H1 (cell line): ENCODE measurements around the gene TNP1. TPM values are rescaled to one million over a fixed set of nuclear protein-coding genes. Genes with fewer than 3 reads are reported as not detected.
A peak's percentile ranks its signal among the peaks of the same experiment; 100 is the strongest.

Source experiments
- CTCF ChIA-PET: fragments of 300-600 bp; sonication (Branson Sonifier 250); formaldehyde crosslinking; loops from one replicate; lab custom pipeline; 2021; ENCODE audit not compliant: partially characterized antibody; lab: Charles Lee
- POLR2A ChIA-PET: fragments of 300-600 bp; sonication (Branson Sonifier 250); formaldehyde crosslinking; loops from one replicate; lab custom pipeline; 2021; ENCODE audit warnings: inconsistent platforms; ENCODE audit not compliant: partially characterized antibody; lab: Charles Lee
- DNase-seq, 2 experiments: peaks; one replicate each; pipeline versions ENCODE4 v3.0.0 to v3.0.0-alpha.2; 2010 to 2022; ENCODE audit warnings: low spot score in 2 of 2, low read depth in 1 of 2, mixed read lengths in 1 of 2
- FAIRE-seq: peaks from 2 replicates; lab custom pipeline; 2011; peaks lifted over from hg19 to GRCh38; lab: Jason Lieb, UNC
- H2AFZ ChIP-seq: 2 replicates; pipeline ENCODE4 v1.8.1; 2012; ENCODE audit warnings: low read length, inconsistent platforms
- H2AK5ac ChIP-seq: 2 replicates; pipeline ENCODE4 v1.6.1; 2013; ENCODE audit warnings: low read depth, low read length
- H2BK120ac ChIP-seq: replicated peaks from 2 replicates; pipeline ENCODE3; 2013; ENCODE audit warnings: low read depth, low read length, inconsistent platforms
- H2BK12ac ChIP-seq: 2 replicates; pipeline ENCODE4 v1.6.1; 2013; ENCODE audit warnings: low read depth, low read length
- H2BK15ac ChIP-seq: 2 replicates; pipeline ENCODE4 v1.6.1; 2013; ENCODE audit warnings: low read length
- H2BK20ac ChIP-seq: 2 replicates; pipeline ENCODE4 v1.6.1; 2013; ENCODE audit warnings: low read length
- H2BK5ac ChIP-seq: 2 replicates; pipeline ENCODE4 v1.6.1; 2013; ENCODE audit warnings: low read depth, low read length
- H3K14ac ChIP-seq: 2 replicates; pipeline ENCODE4 v1.6.1; 2013; ENCODE audit warnings: inconsistent platforms; ENCODE audit not compliant: insufficient read length
- H3K18ac ChIP-seq: 2 replicates; pipeline ENCODE4 v1.6.1; 2013; ENCODE audit warnings: low read length; ENCODE audit errors: extremely low read depth
- H3K23ac ChIP-seq: 2 replicates; pipeline ENCODE4 v1.6.1; 2013; ENCODE audit warnings: inconsistent platforms; ENCODE audit not compliant: insufficient read length
- H3K23me2 ChIP-seq: 2 replicates; pipeline ENCODE4 v1.6.1; 2013; ENCODE audit warnings: low read depth, low read length
- H3K27ac ChIP-seq: 2 replicates; pipeline ENCODE4 v1.6.1; 2011; ENCODE audit warnings: low read depth, low read length, inconsistent platforms
- H3K27me3 ChIP-seq, 4 experiments: replicated peaks in 1 of 4; 1 replicate in 1 of 4; 2 replicates in 3 of 4; pipeline versions ENCODE4 v1.6.1 to v1.8.1; 2011 to 2013; ENCODE audit warnings: low read length in 3 of 4, mild to moderate bottlenecking in 3 of 4, inconsistent platforms in 2 of 4, mixed read lengths in 2 of 4, moderate library complexity in 1 of 4; ENCODE audit not compliant: control insufficient read depth in 3 of 4, insufficient read depth in 3 of 4; ENCODE audit errors: extremely low read depth in 1 of 4
- H3K36me3 ChIP-seq, 4 experiments: 2 replicates each; pipeline versions ENCODE4 v1.6.1 to v1.8.1; 2011 to 2013; ENCODE audit warnings: mild to moderate bottlenecking in 4 of 4, low read length in 3 of 4, moderate library complexity in 2 of 4, control low read depth in 1 of 4, inconsistent platforms in 1 of 4; ENCODE audit not compliant: insufficient read depth in 4 of 4, control insufficient read depth in 2 of 4
- H3K4ac ChIP-seq: replicated peaks from 2 replicates; pipeline ENCODE3; 2013; ENCODE audit warnings: low read length, low read depth, mixed read lengths, inconsistent platforms; ENCODE audit not compliant: insufficient read length
- H3K4me1 ChIP-seq, 4 experiments: replicated peaks in 1 of 4; 1 replicate in 1 of 4; 2 replicates in 3 of 4; pipeline versions ENCODE4 v1.6.1 to v1.8.1; 2011 to 2013; ENCODE audit warnings: low read length in 3 of 4, inconsistent platforms in 2 of 4, mixed read lengths in 1 of 4; ENCODE audit not compliant: insufficient read depth in 4 of 4, control insufficient read depth in 3 of 4
- H3K4me2 ChIP-seq, 2 experiments: 2 replicates each; pipeline versions ENCODE4 v1.6.1 to v1.8.1; 2011 to 2013; ENCODE audit warnings: low read depth in 2 of 2, low read length in 2 of 2, control low read depth in 1 of 2, inconsistent platforms in 1 of 2, mild to moderate bottlenecking in 1 of 2; ENCODE audit not compliant: insufficient read depth in 1 of 2
- H3K4me3 ChIP-seq, 4 experiments: fragments of 200-600, 300-600 bp in 1 of 4; sonication (generic), shearing (Covaris generic), sonication (Bioruptor Twin) in 1 of 4; 2 replicates each; pipeline versions ENCODE4 v1.5.1 to v1.8.1; 2011 to 2016; ENCODE audit warnings: low read length in 4 of 4, low read depth in 3 of 4, control low read depth in 2 of 4, inconsistent platforms in 2 of 4, mild to moderate bottlenecking in 2 of 4, mixed read lengths in 1 of 4, moderate library complexity in 1 of 4; ENCODE audit not compliant: insufficient read depth in 2 of 4; ENCODE audit errors: extremely low read depth in 1 of 4
- H3K56ac ChIP-seq: replicated peaks from 2 replicates; pipeline ENCODE3; 2013; ENCODE audit warnings: low read depth, mild to moderate bottlenecking, mixed read lengths, low read length, inconsistent platforms; ENCODE audit not compliant: insufficient read length
- H3K79me1 ChIP-seq: 2 replicates; pipeline ENCODE4 v1.6.1; 2013; ENCODE audit warnings: low read depth, low read length, control low read depth
- H3K79me2 ChIP-seq, 2 experiments: 2 replicates each; pipeline versions ENCODE4 v1.6.1 to v1.8.1; 2012 to 2013; ENCODE audit warnings: low read length in 2 of 2, mild to moderate bottlenecking in 2 of 2, inconsistent platforms in 1 of 2; ENCODE audit not compliant: insufficient read depth in 2 of 2, control insufficient read depth in 1 of 2
- H3K9ac ChIP-seq, 4 experiments: replicated peaks in 1 of 4; 1 replicate in 1 of 4; 2 replicates in 3 of 4; pipeline versions ENCODE4 v1.6.1 to v1.8.1; 2011 to 2013; ENCODE audit warnings: low read depth in 3 of 4, low read length in 3 of 4, control low read depth in 2 of 4, mild to moderate bottlenecking in 2 of 4, moderate library complexity in 2 of 4, inconsistent platforms in 1 of 4; ENCODE audit errors: extremely low read depth in 1 of 4
- H3K9me3 ChIP-seq, 2 experiments: 2 replicates each; pipeline versions ENCODE4 v1.6.1 to v1.8.1; 2012 to 2013; ENCODE audit warnings: mild to moderate bottlenecking in 2 of 2, moderate library complexity in 2 of 2, control low read depth in 1 of 2, inconsistent platforms in 1 of 2, low read depth in 1 of 2, low read length in 1 of 2, mixed read lengths in 1 of 2; ENCODE audit not compliant: insufficient read depth in 2 of 2
- H4K20me1 ChIP-seq, 2 experiments: replicated peaks in 1 of 2; 2 replicates each; pipeline versions ENCODE3 to v1.8.1; 2011 to 2013; ENCODE audit warnings: inconsistent platforms in 2 of 2, low read length in 2 of 2, mild to moderate bottlenecking in 1 of 2; ENCODE audit not compliant: insufficient read depth in 2 of 2, control insufficient read depth in 1 of 2
- H4K5ac ChIP-seq: 2 replicates; pipeline ENCODE4 v1.6.1; 2013; ENCODE audit warnings: low read length, low read depth, mixed read lengths, inconsistent platforms; ENCODE audit not compliant: insufficient read length
- H4K8ac ChIP-seq: 2 replicates; pipeline ENCODE4 v1.8.0; 2013; ENCODE audit warnings: mild to moderate bottlenecking, moderate library complexity, low read length, inconsistent platforms; ENCODE audit not compliant: insufficient read depth; ENCODE audit errors: extremely low read depth
- H4K91ac ChIP-seq: replicated peaks from 2 replicates; pipeline ENCODE3; 2013; ENCODE audit warnings: low read length, mixed read lengths, inconsistent platforms; ENCODE audit not compliant: insufficient read length
- ATF2 ChIP-seq: IDR thresholded peaks from 2 replicates; pipeline ENCODE4 v1.6.1; 2012; ENCODE audit warnings: low read length, inconsistent platforms
- ATF3 ChIP-seq: IDR thresholded peaks from 2 replicates; pipeline ENCODE4 v1.6.1; 2011; ENCODE audit warnings: low read depth, mild to moderate bottlenecking, low read length; ENCODE audit not compliant: insufficient read depth
- CTCF ChIP-seq, 3 experiments: IDR thresholded peaks; 1 replicate in 2 of 3; 2 replicates in 1 of 3; pipeline versions ENCODE4 v1.5.1 to v1.6.1; 2011; ENCODE audit warnings: low read length in 3 of 3, mild to moderate bottlenecking in 3 of 3, inconsistent platforms in 2 of 3, low read depth in 1 of 3, moderate library complexity in 1 of 3; ENCODE audit not compliant: insufficient read depth in 1 of 3; ENCODE audit errors: control extremely low read depth in 1 of 3
- RAD21 ChIP-seq, 2 experiments: IDR thresholded peaks in 1 of 2; conservative IDR thresholded peaks in 1 of 2; 2 replicates each; pipeline ENCODE4 v1.6.1; 2011; ENCODE audit warnings: low read depth in 2 of 2, low read length in 2 of 2, improper control_type of control experiment in 1 of 2, inconsistent platforms in 1 of 2, mild to moderate bottlenecking in 1 of 2, moderate library complexity in 1 of 2
- WGBS, 2 experiments: shearing (Covaris generic) in 1 of 2; methylation state at CpG; one replicate each; pipeline versions ENCODE4 v1.1.6 to v1.1.7; 2013 to 2015; ENCODE audit warnings: low lambda C conversion rate in 2 of 2, mixed read lengths in 2 of 2, inconsistent platforms in 1 of 2, low coverage in 1 of 2, missing lambda C conversion rate in 1 of 2; ENCODE audit not compliant: insufficient replicate concordance in 2 of 2, insufficient coverage in 1 of 2, insufficient read length in 1 of 2; ENCODE audit errors: extremely low coverage in 1 of 2, missing lambda C conversion rate in 1 of 2; 5-methylcytosine and 5-hydroxymethylcytosine counted together
- polyA plus RNA-seq, 7 experiments: library from polyadenylated mRNA; depleted of rRNA in 3 of 7; stranded (reverse) in 5 of 7; unstranded in 2 of 7; fragments of >200 nt in 5 of 7; fragments of 200-250 nt in 2 of 7; gene quantifications; 1 replicate in 5 of 7; 2 replicates in 1 of 7; 4 replicates in 1 of 7; pipeline versions ENCODE4 v1.2.1 to v1.2.3, GENCODE V29; 2011 to 2013; ENCODE audit warnings: missing spikeins in 2 of 7, mixed read lengths in 2 of 7
- total RNA-seq: library from RNA; stranded (reverse); fragmentation: NEBNext Ultra II Directional; extraction: Animal tissue kit (Norgen Biotek cat#: 25700); gene quantifications from 2 replicates; pipeline ENCODE4 v1.2.1, GENCODE V29; 2021

TNP1 gene
- total and polyA plus RNA-seq, 2 of the 8 experiments (the other 6 are each of a cell fraction or from before 2014, with no cell fraction given), result not detected

- CTCF ChIA-PET, result no interaction called here
- FAIRE-seq, result no peak
- 82% methylated on average over 3 of the region's 3 CpGs; no CpG with 5 or more reads in 1 of the 2 experiments for WGBS, 2 experiments
Observed at GRCh38 chr2:216877085-216877484, 17.2 kb upstream of the TNP1 start.

More at GRCh38 chr2:216877085-216877484, 17.2 kb upstream of the TNP1 start:
- no peak overlapping the region for H4K8ac ChIP-seq
- H3K56ac ChIP-seq, result no peak overlapping the region
- no peak overlapping the region for H3K18ac ChIP-seq
- no peak overlapping the region for H2BK12ac ChIP-seq
- no peak overlapping the region for H3K4ac ChIP-seq
- no peak overlapping the region for H2BK120ac ChIP-seq
- H3K36me3 ChIP-seq, result no peaks in the 10 kb centered on the region
- TF ChIP-seq CTCF (IDR thresholded peaks at IDR 0.05; ENCODE audit: control extremely low read depth in 1 of 3, insufficient read depth in 1 of 3, low read depth in 1 of 3, low read length in 3 of 3) (peak; percentile 26 to 43 (median 39); a peak in 3 of 4 replicates), ATF3 (no peak), RAD21 (IDR thresholded peaks at IDR 0.05 in 1 of 2, conservative IDR thresholded peaks at IDR 0.05 in 1 of 2; ENCODE audit: low read depth in 2 of 2, low read length in 2 of 2) (peak; percentile 53 to 61; a peak in 3 of 4 replicates), ATF2 (no peak)
- no peak overlapping the region for H2BK5ac ChIP-seq
- H3K79me2 ChIP-seq, result no peaks in the 10 kb centered on the region
- H3K27ac ChIP-seq, result no peak overlapping the region
- H4K5ac ChIP-seq, result no peak overlapping the region
- no peak overlapping the region for H3K4me3 ChIP-seq
- H3K4me2 ChIP-seq, result no peak overlapping the region
- no peak overlapping the region for H4K91ac ChIP-seq
- H2BK20ac ChIP-seq, result no peak overlapping the region
- no peaks in the 10 kb centered on the region for H3K23me2 ChIP-seq
- no peak for DNase-seq
- no peak overlapping the region for H2AK5ac ChIP-seq
- H3K9ac ChIP-seq, result no peak overlapping the region
- no peaks in the 10 kb centered on the region for H3K4me1 ChIP-seq
- H2BK15ac ChIP-seq, result no peak overlapping the region
- H3K79me1 ChIP-seq, result no peaks in the 10 kb centered on the region
- no peak overlapping the region for H3K23ac ChIP-seq
- no peak overlapping the region for H3K14ac ChIP-seq
- no peaks in the 10 kb centered on the region for H3K27me3 ChIP-seq
- no peaks in the 10 kb centered on the region for H3K9me3 ChIP-seq
- POLR2A ChIA-PET, result no interaction called here
- no peaks in the 10 kb centered on the region for H4K20me1 ChIP-seq
- H2AFZ ChIP-seq, result no peak overlapping the region
